NCI-H748 (cell line): ENCODE data around the gene PTPN21.
A peak's percentile ranks its signal among the peaks of the same experiment; 100 is the strongest.

Source experiments
- DNase-seq: peaks from one replicate; lab custom pipeline; 2025; ENCODE audit not compliant: unreplicated experiment; lab: John Stamatoyannopoulos, UW

PTPN21 gene

DNA sequence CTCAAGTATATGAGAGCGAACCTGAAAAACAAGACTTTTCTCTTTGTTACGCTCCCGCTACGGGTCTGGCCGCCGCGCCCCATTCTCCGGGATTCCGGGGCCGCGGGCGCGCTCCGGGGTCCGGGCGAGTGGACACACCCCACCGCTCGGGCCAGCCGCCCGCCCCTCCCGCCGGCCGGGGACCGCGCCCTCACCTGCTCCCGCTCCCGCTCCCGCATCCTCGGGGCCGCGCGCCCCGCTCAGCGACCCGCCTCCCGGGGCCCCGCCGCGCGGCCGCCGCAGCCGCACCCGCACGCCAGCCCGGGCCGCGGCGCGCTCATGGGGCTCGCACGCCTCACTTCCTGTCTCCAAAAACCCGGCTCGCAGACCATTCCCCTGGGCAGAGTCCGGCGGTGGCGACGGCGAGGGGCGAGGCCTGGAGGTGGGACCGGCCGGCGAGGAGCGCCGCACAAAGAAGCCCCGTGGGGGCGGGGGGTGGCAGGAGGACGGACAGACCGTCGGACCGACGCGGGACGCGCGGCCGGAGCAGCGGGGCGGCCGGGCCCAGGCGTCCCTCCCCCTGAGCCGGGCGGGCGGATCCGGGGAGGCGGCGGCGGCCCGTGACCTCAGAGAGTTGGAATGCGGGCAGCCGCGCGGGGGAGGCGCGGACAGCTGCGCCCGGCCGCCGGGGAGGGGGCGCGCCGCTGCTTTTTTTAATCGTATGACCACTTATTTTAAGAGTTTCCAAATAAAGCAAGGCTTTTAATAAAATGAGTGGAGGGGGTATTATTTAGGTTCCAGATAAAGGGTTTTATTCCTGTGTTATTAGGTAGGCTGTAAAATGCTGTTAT lies at the start of gene PTPN21:
Gene PTPN21, minus strand, starts transcription at position 551 of the 830 bp plus-strand sequence. CDS start 4,590 bp downstream, outside the sequence.
- peak; percentile 65 for DNase-seq

DNA sequence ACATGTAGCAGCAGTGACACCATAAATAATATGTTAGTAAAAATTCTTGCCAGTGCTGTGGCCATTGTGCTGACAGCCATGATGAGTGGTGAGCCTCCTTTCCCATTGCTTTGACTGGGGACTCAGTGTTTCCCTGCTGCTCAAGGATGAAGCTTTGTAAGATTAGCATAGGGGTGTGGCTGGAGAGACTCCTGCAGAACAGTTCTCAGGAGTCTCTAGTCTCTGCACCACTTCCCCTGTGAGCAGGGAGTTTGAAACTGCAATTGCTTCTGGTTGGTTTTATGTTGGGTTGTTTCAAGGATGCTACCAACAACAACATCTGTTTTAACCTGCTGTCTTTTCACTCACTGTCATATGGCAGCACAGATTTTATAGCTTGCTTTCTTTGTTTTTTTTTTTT lies 49.4 kb upstream of the PTPN21 start:
- no peak for DNase-seq

DNA sequence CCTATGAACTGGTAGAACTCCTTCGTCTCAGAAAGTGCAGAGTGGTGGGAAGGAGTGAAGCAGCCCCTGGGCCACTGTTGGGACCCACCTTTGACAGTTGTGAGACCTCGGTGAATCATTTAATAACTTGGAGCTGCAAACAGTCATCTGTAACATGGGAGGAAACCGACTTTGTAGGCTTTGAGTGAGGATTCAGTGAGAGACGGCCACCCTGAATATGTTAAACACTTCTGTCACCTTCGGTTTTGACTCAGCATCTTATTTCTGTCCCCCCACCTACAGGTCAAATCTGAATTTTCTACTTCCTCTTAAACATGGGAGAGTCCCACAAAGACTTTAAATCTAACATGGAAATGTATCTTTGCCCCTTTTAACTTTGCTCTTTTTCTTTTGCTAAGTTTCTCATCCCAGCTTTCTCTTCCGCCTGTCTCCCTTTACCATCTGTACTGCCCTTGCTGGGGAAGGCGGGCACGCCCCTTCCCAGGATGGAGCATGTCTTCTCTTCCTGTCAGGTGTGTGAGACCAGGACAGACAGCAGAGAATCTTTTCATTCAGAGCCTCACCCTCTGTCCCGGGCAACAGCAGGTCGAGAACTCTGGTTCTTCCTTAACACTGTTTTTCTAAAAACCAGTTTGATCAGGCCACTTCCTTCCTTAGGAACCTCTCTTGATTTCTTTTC lies 45.1 kb upstream of the PTPN21 start:
- no peak for DNase-seq

DNA sequence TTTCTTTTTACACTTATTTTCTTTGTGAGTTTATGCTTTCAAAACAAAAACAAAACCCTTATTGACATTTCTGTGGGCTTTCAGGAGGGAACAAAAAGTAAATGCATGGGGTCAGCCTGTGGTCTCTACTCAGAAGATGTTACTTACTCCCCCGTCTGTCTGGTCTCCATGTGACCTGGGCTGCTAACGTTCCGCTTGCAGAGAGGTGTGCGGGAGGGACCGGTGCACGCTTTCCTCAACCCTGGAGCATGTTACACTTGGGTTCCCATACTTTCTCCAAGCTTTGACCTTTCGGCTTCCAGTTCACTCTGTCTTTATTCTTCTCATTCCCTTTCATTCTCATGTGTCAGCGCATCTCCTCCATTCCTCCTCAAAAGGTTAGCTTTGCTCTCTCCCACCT lies 44.5 kb upstream of the PTPN21 start:
- DNase-seq: no peak

DNA sequence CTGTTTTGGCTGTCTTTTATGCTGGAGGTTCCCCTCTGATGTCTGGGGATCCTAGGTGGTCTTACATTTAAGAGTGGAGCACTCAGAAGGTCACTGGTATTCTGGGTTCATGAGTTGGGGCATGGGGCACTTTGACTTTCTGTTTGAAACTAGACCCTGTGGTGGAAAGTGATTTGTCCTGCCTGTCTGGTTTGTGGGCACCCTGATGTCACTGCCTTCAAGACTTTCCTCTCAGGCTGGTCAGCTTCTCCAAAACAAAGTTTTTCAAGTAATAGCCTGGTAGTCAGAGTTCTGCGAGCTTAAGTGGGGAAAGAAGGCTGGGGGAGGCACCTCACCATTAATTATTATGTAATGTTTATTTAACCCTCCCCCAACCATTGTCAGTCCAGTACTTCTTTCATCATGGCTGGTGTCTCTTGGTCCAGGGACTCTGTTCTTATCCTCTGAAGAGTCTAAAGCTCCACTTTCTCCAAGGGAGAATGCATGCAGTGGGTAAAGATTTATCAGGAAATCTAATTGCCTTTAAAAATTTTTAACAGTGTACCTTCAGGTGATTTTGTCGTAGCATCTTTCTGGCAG lies 43.4 kb upstream of the PTPN21 start:
- no peak for DNase-seq

DNA sequence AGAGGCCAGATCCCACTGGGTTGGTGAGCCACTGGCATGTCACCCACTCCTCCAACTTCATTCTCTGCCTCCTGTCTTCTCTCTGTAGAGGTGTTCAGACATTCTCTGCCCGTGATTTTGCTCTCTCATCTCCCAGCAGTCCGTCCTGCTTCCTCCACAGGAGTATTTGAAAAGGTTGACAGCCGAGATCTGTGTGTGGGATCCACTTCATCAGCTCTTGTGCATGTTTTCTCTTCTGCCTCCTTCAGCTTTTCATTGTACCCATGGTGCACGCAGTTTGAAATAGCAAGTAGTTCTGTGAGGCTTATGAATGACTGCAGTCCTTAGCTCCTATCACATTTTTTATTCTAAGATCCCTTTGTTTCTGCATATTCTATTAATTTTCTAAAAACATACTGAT lies 42.8 kb upstream of the PTPN21 start:
- DNase-seq: no peak

DNA sequence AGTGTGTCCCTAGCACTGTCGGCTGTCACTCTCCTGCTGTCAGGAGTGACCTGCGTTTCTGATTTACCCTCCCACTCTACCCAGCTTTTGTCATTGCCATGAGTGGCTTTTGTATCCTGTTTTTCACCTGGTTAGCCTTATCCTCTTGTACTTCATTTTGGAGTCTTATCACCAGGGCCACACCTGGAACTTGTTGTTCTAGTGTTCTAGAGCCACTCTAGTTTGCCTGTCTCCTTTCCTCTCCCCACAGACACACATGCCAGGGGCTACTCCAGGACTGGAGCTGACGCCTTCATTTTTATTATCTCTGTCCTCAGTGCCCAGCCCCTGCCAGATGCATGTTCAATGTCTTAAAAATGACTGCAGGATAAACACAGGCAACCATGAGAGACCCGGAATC lies 42.2 kb upstream of the PTPN21 start:
- DNase-seq: no peak

DNA sequence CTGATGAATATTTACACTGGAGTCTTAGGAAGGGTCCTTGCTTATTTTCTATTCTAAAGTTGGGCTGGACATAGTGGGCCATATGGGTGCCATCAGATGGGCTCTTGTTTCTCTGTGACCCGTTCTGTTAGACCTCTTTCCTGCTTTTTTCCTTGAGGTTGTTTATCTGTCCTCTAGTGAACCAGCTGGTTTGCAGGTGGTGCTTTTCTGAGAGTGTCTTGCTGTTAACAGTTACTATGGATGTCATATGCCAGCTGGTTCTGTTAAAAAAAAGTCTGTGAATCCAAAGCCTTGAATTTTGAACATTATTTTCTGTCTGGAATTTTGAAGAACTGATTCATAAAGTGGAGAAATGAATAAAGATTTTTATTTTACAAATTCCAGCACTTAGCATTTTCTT lies 37.2 kb upstream of the PTPN21 start:
- DNase-seq: no peak

DNA sequence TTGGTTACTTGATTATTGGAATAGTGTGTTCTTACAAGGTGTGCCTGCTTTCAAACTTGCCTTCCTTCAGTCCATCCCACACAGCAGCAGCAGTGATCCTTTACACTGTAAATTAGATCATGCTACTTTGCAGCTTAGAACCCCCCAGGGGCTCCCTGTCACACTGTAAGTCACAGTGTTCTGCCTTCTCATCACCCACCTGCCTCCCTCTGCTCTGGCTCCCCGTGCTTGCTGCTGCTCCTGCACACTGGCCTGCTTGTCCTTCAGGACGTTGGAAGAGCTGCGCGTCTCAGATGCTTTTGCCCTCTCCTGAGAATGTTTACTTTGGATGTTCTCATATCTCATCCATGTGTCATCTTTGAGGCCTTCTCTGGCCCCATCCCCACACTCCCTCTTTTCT lies 35.4 kb upstream of the PTPN21 start:
- no peak for DNase-seq

DNA sequence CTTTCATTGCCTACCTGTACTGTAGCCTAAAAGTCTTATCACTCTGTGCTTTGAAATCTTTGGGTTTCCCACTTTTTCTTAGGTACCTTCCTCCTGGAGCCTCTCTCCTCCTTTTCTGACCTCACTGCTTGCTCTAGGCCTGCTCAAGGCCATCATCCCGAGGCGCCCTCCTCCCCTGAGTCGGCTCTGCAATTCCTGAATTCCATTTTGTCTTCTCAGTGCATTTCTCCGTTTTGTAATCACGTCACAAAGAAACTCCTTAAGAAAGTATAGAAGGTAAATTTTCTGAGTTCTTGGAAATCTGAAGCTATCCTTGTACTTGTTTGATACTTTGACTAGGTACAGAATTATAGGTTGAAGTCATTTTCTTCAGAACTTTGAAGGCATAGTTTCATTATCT lies 33.3 kb upstream of the PTPN21 start:
- DNase-seq: no peak

DNA sequence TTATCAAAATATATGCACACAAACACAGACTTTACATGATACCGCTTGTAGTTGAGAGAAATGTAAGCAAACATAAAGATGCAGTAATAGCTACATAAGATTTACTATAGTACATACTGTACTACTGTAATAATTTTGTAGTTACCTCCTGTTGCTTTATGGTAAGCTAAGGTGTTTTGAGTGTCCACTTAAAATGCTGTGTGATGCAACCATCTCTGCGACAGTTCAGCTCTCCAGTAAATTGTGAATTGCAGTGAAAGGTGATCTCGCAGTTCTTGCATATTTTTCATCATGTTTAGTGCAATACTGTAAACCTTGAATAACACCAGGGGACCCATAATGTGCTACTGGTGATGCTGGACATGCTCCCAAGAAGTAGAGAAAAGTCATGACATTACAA lies 29.6 kb upstream of the PTPN21 start:
- no peak for DNase-seq

DNA sequence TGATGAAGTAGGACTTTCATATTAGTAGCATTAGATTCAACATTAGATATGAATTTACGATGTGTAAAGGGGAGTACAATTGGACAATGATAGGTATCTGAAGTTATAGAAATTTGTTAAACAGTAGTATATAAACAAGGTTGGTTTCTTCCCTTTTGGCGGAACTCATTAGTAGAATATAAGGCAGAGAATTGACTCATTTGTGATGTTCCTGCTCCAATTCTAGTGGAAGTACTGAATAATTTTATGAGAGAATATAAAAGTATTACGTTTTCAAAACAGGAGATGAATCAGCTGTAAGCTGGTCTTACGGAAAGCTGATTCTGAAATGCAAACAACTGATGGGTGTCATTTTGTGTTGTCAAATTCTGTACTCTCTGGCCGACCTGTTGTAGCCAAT lies 21.4 kb upstream of the PTPN21 start:
- no peak for DNase-seq

DNA sequence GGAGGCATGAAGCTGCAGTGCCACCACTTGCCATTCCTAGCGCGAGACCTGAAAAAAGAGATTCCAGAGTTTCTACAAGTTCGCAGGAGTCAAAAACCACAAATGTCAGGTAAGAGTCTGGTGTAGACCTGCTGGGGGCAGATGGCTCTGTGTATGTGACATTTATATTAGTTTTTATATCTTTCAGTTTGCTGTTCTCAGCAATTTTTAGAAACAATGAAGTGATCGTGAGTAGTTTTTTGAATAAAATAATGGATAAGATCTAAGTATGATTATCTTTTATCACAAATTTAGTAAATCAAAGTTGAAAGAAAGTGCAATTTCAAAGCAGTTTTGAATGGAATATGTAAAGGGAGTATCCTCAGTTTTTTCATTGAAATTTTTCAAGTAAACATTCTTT lies 17.3 kb upstream of the PTPN21 start:
- no peak for DNase-seq

DNA sequence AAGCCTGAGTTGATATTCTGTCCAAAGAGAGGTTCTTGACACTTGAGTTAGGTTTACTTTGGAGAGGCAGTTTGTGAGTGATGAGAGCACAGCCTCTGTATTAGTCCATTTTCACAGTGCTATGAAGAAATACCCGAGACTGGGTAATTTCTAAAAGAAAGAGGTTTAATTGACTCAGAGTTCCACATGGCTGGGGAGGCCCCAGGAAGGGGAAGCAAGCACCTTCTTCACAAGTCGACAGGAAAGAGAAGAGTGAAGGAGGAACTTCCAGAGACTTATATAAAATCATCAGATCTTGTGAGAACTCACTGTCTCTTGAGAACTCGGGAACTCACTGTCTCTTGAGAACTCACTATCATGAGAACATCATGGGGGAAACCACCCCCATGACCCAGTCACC lies 13.4 kb upstream of the PTPN21 start:
- DNase-seq: no peak

DNA sequence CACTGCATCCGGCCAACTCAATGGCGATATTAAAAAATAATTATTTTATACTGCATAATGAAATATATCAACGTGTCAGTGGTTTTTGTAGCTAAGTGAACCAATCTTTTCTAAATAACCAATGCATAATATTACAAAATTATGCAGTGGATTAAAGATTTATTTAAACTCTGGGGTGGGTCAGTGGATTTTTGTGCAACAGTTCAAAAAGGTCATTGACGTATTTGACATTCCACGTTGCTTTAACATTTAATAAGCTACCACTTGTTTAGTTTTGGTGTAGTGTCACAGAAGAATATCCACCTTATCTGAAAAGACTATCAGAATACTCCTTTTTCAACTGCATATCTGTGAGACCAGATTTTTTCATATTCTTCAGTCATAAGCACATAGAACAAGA lies 10.6 kb upstream of the PTPN21 start:
- no peak for DNase-seq

DNA sequence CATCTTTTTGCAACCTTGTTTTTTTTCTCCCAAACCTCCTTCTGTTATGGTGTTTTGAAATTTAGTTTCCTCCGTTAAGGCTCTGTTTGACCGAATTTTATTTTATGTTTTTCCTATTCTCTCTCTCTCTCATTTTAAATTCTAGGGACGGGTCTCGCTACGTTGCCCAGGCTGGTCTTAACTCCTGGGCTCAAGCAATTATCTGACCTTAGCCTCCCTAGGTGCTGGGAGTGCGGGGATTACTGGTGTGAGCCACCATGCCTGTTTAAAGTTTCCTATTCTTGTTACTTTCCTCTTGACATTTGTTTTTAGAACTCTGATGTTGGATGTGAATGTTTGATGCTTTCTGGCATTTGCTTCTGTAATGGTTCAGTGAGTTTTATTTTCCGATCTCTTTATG lies 9.0 kb upstream of the PTPN21 start:
- no peak for DNase-seq

DNA sequence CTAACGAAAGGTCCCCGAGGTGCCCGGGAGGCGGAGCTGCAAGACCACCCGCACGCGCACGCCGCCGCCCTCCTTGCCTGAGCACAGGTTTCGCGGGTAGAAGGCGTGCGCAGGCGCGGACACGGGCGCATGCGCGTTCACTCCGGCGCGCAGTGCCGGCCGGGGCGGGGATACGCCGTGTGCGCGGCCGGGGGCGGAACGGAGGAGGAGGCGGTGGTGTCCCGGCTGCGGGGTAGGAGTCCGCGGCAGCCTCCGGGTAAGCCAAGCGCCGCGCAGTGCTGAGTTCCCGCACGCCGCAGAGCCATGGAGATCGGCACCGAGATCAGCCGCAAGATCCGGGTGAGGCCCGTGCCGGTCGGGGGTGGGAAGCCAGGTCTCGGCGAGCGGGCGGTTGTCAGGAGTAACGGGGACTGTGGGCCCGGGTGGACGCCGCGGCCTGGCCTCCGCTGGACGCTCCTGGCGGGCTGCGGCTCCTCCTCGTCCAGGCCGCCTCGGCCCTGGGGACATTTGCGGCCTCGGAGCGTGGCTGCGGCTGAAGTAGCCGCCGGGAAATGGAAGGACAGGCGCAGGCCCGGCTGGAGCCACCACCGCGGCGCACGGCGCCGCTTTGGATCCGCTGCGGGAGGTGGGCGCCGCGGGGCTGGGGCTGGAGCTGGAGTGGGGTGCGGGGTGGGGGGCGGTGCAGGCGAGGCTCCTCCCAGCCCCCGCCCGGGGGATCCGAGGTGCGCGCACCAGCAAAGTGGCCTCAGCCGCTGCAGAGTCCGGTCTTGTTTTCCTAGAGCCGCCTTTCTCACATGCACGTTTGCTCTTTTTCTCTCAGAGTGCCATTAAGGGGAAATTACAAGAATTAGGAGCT lies 8.3 kb upstream of the PTPN21 start, which contains the start of gene ZC3H14:
Gene ZC3H14, plus strand, starts transcription at position 207 of the 856 bp plus-strand sequence. Its CDS starts 97 bp downstream, at position 304.
- peak; percentile 93 for DNase-seq

DNA sequence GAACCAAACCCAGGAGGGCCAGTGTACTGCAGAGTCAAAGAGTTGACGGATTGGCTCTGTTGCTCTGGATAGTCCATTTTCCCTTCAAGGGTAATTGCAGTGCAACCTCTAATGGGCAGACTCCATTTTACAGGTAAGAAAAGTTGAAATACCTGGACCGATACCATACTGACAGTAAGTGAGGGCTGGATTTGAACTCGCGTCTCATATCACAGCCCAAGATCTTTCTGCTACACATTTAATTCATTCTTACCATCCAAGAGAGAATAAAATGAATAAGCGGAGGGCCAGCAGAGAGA lies 7.7 kb upstream of the PTPN21 start:
- no peak for DNase-seq

DNA sequence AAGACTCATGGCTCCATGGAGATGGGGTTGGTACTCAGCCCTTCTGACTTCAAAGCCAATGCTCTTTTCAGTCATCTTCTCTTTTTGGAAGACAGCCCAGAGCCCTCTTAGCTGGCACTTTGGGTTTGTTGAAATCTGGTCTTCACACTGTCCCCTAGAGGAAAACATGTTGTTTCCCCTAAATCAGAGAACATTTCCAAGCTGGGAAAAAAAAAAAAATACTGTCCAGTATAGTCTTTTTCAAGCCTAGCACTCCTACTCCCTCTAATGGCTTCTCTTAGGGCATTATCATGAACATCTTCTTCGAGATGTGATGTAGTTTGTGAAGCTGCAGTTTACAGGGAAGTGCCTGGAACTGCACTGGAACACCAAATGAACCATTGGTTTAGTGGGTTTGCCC lies 5.0 kb upstream of the PTPN21 start:
- peak; percentile 30 for DNase-seq

DNA sequence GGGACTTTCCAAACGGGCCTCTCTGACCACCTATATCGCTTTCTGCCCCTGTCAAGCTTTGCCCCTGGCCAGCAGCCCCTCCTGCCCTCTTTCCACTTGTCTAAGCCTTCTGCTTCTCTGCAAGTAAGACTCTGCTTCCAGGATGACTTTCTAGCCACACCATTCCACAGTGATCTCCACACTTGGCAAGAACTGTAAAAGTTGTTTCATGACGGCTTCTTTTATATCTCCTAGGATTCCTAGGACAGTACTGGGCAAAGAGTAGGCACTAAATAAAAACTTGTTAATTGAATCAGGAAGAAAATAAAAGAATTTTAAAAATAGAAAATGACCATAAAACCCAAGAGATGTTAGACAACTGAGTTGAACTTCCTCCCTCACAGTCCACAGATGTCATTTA lies 1.8 kb upstream of the PTPN21 start:
- DNase-seq: no peak

DNA sequence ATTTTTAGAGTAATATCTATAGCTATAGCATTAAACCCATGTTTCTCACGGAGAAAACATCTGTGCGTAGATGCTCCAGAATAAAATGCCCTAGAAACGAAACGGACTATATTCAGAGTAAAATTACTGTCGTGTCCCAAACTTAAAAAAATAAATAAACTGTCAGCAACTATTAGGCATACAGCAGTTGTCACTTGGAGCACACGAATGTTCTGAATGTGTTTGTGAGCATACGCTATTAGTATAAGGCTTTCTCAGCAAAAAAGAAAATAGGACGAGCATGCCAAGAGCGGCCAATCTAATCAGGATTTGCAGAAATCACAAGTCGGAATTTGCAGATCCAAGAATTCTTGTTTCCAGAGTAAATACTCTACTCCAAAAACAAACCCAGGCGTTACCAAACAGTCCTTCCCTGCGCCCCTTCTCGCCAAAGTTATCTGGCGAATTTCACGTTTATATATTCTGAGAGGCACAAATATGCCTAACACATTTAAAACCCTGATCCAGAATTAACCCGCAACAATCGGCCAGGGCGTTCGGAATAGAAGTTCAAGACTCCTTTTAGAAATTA lies 836 bp downstream of the PTPN21 start:
- DNase-seq: no peak
